T47D (cell line): Measurements from ENCODE around the gene KCNT1.

ENCODE experiments used
- DNase-seq, 2 experiments: peaks; one replicate each; pipeline versions ENCODE4 v3.0.0 to v3.0.0-alpha.2; 2011 to 2012; ENCODE audit warnings: low read depth in 1 of 2, low spot score in 1 of 2
- JUND ChIP-seq: IDR thresholded peaks from 2 replicates; pipeline ENCODE4 v1.6.1; 2012; ENCODE audit warnings: low read depth
- in situ Hi-C: cut with HindIII; loops from 2 replicates; pipeline ENCODE4 v1.10.0; 2016; ENCODE audit warnings: low sequenced_read_pairs, low pct_unique_long_range_greater_than_20kb

The KCNT1 gene

GRCh38 chr9:135728436-135729110, 26.6 kb downstream of the KCNT1 start:
- no peak for DNase-seq
- TF ChIP-seq JUND = no peak
- in situ Hi-C loops = no loop called here

DNA sequence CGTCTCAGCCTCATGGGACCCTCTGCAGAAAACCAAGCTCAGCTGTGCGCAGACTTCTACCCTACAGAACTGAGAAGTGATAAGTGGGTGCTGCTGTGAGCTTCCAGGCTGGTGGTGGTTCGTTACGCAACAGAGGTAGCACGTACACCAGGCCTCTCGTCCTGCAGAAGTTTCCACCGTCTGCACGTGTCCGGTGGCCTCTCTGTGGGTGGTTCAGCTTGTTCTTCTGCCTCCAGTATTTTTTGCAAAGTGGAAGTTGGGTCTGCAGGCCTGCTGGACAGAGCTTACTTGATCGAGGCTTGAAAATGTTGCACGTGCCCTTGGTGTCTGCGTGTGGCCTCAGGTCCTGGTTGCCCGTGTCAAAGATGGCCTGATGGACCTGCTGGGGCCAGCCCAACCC, 27.5 kb downstream of the KCNT1 start:
- DNase-seq = no peak
- TF ChIP-seq JUND = no peak
- in situ Hi-C loops = no loop called here

DNA sequence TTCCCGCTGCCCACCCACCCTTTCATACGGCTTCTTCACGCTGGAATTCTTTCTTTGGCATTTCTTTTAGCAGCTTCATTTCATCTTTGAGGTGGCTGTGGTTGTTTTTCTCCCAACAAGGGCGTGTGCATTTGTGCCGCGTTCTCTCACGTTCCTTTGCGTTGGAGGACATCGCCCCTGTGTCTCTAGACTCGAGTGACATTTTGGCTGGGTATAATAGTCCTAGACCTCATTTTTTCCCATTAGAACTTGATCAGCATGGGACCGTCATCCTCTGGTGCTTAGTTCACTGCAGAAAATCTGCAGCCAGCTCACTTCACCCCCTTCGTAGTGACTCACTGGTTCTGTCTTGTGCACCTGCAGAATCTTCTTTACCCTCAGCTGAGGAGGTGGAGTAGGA, 29.5 kb downstream of the KCNT1 start:
- no peak for DNase-seq
- TF ChIP-seq JUND = no peak
- in situ Hi-C loops = no loop called here

DNA sequence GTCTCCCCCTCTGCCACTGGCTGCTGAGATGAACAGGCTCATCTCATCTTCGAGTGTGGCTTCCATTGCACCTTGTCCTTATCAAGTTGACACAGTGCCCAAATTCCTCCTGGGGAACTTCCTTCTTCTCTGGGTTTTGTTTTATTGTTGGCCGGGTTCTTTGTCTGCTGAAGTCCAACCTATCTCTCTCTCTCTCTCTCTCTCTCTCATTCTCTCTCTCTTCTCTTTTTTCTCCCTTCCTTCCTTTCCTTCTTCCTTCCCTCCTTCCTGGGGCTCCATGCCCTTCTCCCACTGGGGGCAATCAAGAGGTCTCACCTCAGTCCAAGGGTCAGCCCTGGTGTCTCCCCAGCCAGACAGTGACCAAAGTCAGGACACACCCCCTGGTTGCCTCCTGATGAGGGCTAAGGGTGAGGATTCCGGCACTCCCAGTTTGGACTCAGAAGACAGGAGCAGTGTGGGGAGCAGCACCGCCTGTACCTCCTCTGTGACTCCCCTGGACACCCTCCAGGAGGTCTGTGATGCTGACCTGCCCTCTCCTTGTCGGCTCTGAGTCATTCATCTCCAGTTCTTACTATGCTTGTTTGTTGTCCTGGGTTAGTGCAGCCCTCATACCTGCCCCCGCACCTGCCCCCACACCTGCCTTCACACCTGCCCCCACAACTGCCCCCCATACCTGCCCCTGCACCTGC, 30.7 kb downstream of the KCNT1 start:
- DNase-seq = no peak
- in situ Hi-C loops = no loop called here
- no peak for TF ChIP-seq JUND

GRCh38 chr9:135734616-135735144, 32.7 kb downstream of the KCNT1 start:
- DNase-seq = no peak
- in situ Hi-C loops = no loop called here
- TF ChIP-seq JUND = no peak

DNA sequence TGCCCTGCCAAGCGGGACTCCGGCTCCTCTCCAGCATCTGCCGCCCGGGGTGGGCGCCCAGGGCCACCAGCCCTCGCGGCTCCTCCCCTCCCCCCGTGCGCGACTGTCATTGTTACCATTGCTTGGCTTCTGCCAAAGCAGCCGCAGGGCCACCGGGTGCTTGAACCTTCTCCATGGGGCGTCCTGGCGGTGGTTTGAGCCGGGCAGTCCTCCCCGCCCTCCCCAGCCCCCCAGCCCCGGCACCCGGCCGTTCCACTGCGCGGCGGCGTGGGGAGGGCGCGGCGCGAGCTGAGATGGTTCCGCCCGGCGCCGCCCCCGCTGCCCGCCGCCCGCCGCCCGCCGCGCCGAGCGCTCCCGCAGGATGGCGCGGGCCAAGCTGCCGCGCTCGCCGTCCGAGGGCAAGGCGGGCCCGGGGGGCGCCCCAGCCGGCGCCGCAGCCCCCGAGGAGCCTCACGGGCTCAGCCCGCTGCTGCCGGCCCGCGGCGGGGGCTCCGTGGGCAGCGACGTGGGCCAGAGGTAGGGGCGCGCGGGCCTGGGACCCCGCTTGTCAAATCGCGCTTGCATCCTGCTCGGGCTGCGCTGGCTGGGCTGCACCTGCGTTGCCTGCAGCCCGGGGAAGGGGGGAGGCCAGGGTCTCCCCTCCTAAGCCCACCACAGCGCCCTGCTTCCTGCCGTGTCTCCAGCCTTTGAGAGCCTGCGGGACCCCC, 34.4 kb downstream of the KCNT1 start:
- TF ChIP-seq JUND = no peak
- in situ Hi-C loops = no loop called here
- DNase-seq = no peak

- no peak for TF ChIP-seq JUND
- in situ Hi-C loops = no loop called here
- no peak for DNase-seq
Observed at GRCh38 chr9:135736979-135737839, 35.2 kb downstream of the KCNT1 start.

DNA sequence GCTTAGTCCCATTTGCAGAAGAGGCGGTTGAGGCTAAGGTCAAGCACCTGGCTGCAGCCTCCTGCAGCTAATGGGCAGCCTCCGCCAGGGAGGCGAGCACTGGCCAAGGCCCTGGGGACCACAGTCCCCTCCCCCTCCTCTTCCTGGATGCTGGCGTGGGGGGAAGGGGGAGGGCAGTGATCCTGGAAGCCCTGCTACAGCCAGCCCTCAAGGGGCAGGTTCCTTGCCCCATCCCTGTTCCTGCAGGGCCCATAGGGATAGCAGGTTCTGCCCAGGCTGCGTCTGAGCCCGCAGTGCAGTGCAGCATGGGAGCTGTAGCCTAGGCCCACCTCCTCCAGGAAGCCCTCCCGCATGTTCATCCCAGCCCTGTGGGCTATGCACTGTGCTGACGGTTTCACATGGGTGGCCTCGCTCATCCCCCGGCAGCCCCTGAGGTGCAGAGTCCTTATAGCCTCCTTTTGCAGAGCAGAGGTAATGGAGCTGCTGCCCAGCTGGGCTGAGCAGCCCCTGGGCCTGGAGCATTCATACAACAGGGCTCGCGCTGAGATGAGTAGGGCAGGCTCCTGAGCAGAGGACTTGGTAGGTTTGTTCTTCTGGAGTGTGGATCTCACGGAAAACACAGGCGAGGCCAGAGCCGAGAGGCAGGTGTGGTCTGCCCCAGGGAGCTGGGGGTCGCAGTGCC, 36.0 kb downstream of the KCNT1 start:
- no peak for DNase-seq
- TF ChIP-seq JUND = no peak
- in situ Hi-C loops = no loop called here

- in situ Hi-C loops = no loop called here
- TF ChIP-seq JUND = no peak
- peak in 1 of 2 experiments; percentile 35 for DNase-seq
Observed at GRCh38 chr9:135739271-135740220, 37.6 kb downstream of the KCNT1 start.

DNA sequence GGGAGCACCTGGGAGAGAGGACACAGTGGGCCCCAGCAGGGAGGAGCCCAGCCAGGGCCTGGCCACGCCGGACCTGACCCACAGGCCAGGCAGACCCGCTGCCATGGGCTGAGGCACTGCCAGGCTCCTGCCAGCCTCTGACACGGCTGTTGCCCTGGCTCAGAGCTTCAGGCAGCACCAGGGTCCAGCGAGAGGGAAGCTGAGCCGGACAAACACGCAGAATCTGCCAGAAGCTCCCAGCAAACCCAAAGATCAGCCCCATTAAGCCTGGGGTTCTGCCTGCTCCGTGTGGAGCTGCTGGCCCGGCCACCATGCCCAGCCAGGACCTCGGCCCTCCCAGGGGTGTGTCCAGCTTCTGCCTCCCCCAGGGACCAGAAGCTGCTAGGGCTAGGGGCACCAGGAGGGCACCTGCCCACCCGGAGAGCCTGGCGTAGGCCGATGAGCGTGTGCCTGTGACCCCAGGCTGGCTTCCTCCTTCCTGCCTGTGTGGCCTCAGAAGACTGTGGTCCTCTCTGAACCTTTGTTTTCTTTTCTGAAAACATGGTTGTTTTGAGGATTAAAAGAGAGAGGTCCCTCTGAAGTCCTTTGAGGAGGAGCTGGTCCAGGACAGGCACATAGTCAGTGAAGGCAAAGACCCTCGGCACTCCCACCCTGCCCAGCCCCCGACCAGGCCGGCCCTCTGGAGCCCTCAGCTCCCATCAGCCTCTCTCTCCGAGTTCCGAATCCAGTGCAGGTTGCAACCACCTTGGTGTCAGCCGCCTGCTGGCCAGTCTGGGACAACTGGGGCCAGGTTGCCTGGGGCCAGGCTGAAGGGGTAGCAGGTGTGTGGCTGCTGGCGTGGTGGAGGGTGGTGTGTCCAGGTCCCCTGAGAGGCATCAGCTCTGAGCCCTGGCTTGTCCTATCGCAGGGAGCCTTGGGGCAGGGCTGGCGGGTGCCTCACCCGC, 39.6 kb downstream of the KCNT1 start:
- in situ Hi-C loops = no loop called here
- TF ChIP-seq JUND = no peak

More for the DNA sequence above, 39.6 kb downstream of the KCNT1 start:
- DNase-seq = no peak
